Mononuclear cell (primary cell): ENCODE results near the gene COA3. TPM values are rescaled to one million over a fixed set of nuclear protein-coding genes. Genes with fewer than 3 reads are reported as not detected.
"Not testable (repeated sequence)": the region's sequence is repeated elsewhere in the genome, so short reads cannot be mapped to it uniquely, and the experiment has no call there.

ENCODE experiments used
- H3K27me3 ChIP-seq: 2 replicates; pipeline ENCODE4 v1.6.0; 2011; ENCODE audit warnings: low read length, control low read depth; ENCODE audit not compliant: insufficient read depth
- H3K4me1 ChIP-seq: 2 replicates; pipeline ENCODE4 v1.5.1; 2011; ENCODE audit warnings: mild to moderate bottlenecking, low read length, control low read depth; ENCODE audit not compliant: insufficient read depth
- H3K4me3 ChIP-seq: 2 replicates; pipeline ENCODE4 v1.5.1; 2011; ENCODE audit warnings: mild to moderate bottlenecking, low read length, moderate library complexity
- H3K9me3 ChIP-seq: 2 replicates; pipeline ENCODE4 v1.5.1; 2011; ENCODE audit warnings: low read depth, mild to moderate bottlenecking, control low read depth, low read length
- total RNA-seq: library from RNA; depleted of rRNA; stranded (reverse); fragments of >200 nt; gene quantifications from one replicate; pipeline ENCODE4 v1.2.3, GENCODE V29; 2012

COA3 gene
- total RNA-seq, 1 donor, result 2.4 TPM

DNA sequence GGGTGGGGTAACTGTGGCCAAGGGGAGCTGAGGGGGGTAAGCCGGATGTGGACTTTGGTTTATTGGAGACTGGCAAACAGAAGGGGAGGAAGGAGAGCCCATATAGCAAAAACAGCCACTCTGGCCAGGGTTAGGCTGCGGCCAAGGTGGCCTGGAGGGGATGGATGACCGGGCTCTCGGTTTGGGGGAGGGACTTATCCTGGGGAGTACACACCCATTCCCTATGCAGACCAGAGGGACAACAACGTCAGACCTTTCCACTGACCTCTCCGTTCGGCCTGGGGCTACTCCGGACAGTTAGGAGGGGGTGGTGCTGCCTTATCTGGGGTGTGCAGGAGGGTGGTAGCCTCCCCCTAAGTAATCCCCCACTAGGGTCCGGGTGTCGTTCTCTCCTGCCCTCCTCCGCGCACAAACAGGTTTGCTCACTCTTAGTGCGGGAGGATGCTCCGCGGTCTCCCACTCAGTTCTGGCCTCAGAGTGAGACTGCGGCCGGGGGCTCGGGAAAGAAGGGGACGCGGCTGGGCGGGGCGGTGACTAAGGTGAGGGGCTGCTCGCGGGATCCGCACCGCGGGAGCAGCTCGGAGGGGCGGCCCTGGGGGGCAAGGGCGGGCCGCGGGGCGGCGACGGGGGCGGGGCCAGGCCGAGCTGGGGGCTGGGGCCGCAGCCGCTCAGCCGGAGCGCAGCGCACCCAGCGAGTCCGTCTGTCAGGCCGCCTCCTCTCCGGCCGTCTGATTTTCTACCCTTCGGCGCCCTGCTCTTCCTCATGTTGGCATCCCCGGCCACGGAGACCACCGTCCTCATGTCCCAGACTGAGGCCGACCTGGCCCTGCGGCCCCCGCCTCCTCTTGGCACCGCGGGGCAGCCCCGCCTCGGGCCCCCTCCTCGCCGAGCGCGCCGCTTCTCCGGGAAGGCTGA lies 18.3 kb downstream of the COA3 start, which contains the start of gene WNK4:
Gene WNK4, plus strand, starts transcription at position 675 of the 915 bp plus-strand sequence. Its CDS starts 89 bp downstream, at position 764.
- H3K4me3 ChIP-seq, result no peak within 1 kb of the TSS
- peaks cover 45% of the 10 kb centered on the region for H3K27me3 ChIP-seq
- no peaks in the 10 kb centered on the region for H3K9me3 ChIP-seq

GRCh38 chr17:42779304-42779935 lies 19.1 kb downstream of the COA3 start:
- Histone ChIP-seq H3K9me3 (no peaks in the 10 kb centered on the region), H3K4me3 (no peak overlapping the region), H3K27me3 (peaks cover 38% of the 10 kb centered on the region), H3K4me1 (peaks cover 8% of the 10 kb centered on the region)

More for the DNA sequence above, 18.3 kb downstream of the COA3 start, which contains the start of gene WNK4:
- peaks cover 13% of the 10 kb centered on the region for H3K4me1 ChIP-seq

DNA sequence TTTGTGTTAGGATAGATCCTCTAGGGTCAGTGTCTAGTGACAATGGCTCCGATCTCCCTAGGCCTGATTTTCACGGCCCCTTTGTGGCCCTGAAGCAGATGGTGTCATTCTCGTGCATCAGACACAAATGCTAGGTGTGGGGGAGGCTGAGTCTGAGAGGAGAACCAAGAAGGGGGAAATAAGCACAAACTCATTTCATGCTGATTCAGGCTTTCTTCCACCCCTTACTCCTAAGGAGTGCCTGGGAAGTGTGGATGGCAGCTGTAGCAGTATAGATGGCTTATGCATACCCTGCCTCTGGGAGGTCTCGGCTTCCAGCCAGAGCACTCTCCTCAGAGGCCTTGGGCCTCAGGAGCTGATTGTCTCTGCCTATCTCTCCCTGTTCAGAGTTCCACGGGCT lies 19.9 kb downstream of the COA3 start:
- H3K27me3 ChIP-seq, result peaks cover 29% of the 10 kb centered on the region
- peaks cover 11% of the 10 kb centered on the region for H3K4me1 ChIP-seq
- no peak overlapping the region for H3K4me3 ChIP-seq
- H3K9me3 ChIP-seq, result no peaks in the 10 kb centered on the region

GRCh38 chr17:42775534-42776098 lies 22.9 kb downstream of the COA3 start:
- H3K9me3 ChIP-seq, result no peaks in the 10 kb centered on the region
- H3K4me1 ChIP-seq, result peaks cover 15% of the 10 kb centered on the region
- H3K4me3 ChIP-seq, result no peak overlapping the region
- peaks cover 4% of the 10 kb centered on the region for H3K27me3 ChIP-seq

GRCh38 chr17:42774066-42774745 lies 24.3 kb downstream of the COA3 start:
- Histone ChIP-seq H3K9me3 (no peaks in the 10 kb centered on the region), H3K27me3 (no peaks in the 10 kb centered on the region), H3K4me1 (peaks cover 15% of the 10 kb centered on the region), H3K4me3 (peak overlapping the region; percentile 82)

DNA sequence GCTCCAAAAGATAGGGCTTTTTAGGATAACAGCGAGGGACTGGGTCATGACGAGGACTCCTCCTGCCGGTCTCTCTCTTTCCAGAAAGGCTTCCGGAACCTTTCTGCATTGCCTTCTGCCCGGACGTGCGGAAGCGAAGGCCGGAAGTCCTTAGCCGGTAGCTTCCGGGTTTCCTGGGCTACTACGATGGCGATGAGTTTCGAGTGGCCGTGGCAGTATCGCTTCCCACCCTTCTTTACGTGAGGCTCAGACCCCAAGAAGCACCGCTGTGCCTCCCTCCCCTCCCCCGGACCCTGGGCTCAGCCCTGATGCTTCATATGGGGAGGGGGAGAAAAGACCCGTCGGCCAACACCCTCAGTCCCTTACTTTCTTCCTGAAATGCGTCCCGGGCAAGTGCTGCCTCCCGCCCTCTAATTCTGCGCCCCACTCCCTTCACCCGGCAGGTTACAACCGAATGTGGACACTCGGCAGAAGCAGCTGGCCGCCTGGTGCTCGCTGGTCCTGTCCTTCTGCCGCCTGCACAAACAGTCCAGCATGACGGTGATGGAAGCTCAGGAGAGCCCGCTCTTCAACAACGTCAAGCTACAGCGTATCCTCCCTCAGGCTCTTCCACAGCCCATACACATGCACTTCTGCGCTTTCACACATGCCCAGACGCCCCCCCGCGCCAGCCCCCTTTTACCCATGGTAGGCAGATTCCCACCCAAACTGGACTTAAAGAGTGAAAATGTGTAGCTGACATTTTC lies 25.0 kb downstream of the COA3 start, which contains the start of gene VPS25:
Gene VPS25, plus strand, starts transcription at position 160 of the 746 bp plus-strand sequence. Its CDS starts 27 bp downstream, at position 187.
- peak within 1 kb of the TSS; percentile 82 for H3K4me3 ChIP-seq
- H3K27me3 ChIP-seq, result no peaks in the 10 kb centered on the region
- peaks cover 15% of the 10 kb centered on the region for H3K4me1 ChIP-seq
- no peaks in the 10 kb centered on the region for H3K9me3 ChIP-seq

- Histone ChIP-seq H3K9me3 (no peaks in the 10 kb centered on the region), H3K27me3 (no peaks in the 10 kb centered on the region), H3K4me3 (peak overlapping the region; percentile 82)
Measured at GRCh38 chr17:42772945-42773289, 25.6 kb downstream of the COA3 start.

GRCh38 chr17:42769964-42770363 lies 28.5 kb downstream of the COA3 start:
- H3K4me3 ChIP-seq, H3K27me3 ChIP-seq, H3K9me3 ChIP-seq: not testable (repeated sequence)
- peaks cover 15% of the 10 kb centered on the region for H3K4me1 ChIP-seq

More at GRCh38 chr17:42772945-42773289, 25.6 kb downstream of the COA3 start:
- H3K4me1 ChIP-seq, result peaks cover 15% of the 10 kb centered on the region

DNA sequence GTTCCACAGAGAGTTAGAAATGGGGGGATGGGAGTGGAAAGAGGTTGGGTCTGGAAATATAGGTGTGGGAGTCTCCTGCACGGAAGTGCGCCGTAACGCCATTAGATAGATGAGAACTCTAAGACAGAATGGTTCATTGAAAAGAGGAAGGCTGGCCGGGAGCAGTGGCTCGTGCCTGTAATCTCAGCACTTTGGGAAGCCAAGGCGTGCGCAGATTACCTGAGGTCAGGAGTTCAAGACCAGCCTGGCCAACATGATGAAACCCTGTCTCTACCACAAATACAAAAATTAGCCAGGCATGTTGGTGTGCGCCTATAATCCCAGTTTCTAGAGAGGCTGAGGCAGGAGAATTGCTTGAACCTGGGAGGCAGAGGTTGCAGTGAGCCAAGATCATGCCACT lies 30.5 kb downstream of the COA3 start:
- H3K4me3 ChIP-seq, H3K27me3 ChIP-seq, H3K4me1 ChIP-seq: not testable (repeated sequence)

GRCh38 chr17:42767512-42767911 lies 31.0 kb downstream of the COA3 start:
- Histone ChIP-seq H3K4me3 (no peak overlapping the region), H3K27me3 (peaks cover 4% of the 10 kb centered on the region), H3K4me1 (peaks cover 1% of the 10 kb centered on the region), H3K9me3 (no peaks in the 10 kb centered on the region)

More for the DNA sequence above, 30.5 kb downstream of the COA3 start:
- H3K9me3 ChIP-seq, result not testable (repeated sequence)

DNA sequence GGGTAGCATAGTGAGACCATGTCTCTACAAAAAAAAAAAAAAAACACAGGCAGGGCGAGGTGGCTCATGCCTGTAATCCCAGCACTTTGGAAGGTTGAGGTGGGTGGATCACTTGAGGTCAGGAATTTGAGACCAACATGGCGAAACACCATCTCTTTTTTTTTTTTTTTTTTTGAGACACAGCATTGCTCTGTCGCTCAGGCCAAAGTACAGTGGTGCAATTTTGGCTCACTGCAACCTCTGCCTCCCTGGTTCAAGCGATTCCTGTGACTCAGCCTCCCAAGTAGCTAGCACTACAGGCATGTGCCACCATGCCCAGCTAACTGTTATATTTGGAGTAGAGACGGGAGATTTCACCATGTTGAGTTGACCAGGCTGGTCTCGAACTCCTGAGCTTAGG lies 32.4 kb downstream of the COA3 start:
- Histone ChIP-seq H3K27me3 (peaks cover 15% of the 10 kb centered on the region), H3K9me3 (no peaks in the 10 kb centered on the region)

DNA sequence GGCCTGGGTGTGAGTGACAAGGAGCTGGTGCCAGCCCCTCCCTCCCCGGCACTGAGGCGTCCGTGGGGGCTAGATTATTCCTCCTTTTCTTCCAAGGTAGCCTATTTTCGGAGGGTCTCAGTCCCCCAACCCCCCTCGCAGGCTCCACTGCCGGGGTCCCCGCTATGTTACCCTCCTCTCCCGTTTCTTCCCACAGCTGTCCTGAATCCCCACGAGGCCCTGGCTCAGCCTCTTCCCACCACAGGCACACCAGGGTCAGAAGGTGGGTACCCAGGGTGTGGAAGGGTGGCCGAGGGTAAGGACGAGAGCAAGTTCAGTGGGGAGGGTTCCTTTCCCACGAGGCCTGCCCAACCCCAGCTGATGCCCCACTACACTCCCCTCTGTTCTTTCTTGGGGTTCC lies 36.9 kb downstream of the COA3 start:
- Histone ChIP-seq H3K9me3 (no peaks in the 10 kb centered on the region), H3K4me3 (no peak overlapping the region), H3K27me3 (peaks cover 33% of the 10 kb centered on the region), H3K4me1 (peaks cover 23% of the 10 kb centered on the region)

More for the DNA sequence above, 32.4 kb downstream of the COA3 start:
- no peak overlapping the region for H3K4me3 ChIP-seq
- peaks cover 6% of the 10 kb centered on the region for H3K4me1 ChIP-seq

GRCh38 chr17:42760652-42761581 lies 37.6 kb downstream of the COA3 start, which contains the start of gene RAMP2:
TSS of gene RAMP2 (plus strand) at chr17:42761227. CDS start at chr17:42761262, 35 bp downstream.
- peaks cover 23% of the 10 kb centered on the region for H3K4me1 ChIP-seq
- no peaks in the 10 kb centered on the region for H3K9me3 ChIP-seq
- H3K4me3 ChIP-seq, result no peak within 1 kb of the TSS
- H3K27me3 ChIP-seq, result peaks cover 33% of the 10 kb centered on the region
